MM.1S (cell line): ENCODE measurements around the gene MAPK12.

ENCODE experiments used
- EZH2 ChIP-seq: fragments of 300-600 bp; sonication (generic); optimal IDR thresholded peaks from 2 replicates; pipeline ENCODE3; 2017; ENCODE audit warnings: low read depth, mild to moderate bottlenecking, antibody characterized with exemption, low read length, mixed read lengths
- TF ChIP-seq, protein P1 (sequence below): fragments of 300-600 bp; sonication (generic); IDR thresholded peaks from 2 replicates; pipeline ENCODE4 v1.5.1; 2016; ENCODE audit warnings: antibody characterized with exemption, low read length, mixed read lengths

DNA sequence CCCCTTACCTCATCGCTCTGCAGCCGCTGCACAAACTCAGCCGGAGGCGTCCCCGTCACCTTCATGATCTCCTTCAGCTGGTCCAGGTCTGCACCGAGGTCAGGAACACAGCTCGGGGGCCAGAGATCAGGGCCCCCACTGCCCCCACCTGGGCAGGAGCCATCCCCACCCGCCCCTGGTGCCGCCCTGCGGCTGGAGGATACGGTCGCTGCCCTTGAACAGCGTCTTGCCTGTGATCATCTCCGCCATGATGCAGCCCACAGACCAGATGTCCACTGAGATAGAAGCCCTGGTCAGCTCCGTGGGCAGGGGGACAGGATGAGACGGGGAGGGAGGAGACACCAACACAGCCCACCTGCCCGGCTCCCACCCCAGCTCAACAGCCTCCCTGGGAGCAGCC is 5.9 kb downstream of the MAPK12 start:
- TF ChIP-seq, protein P1, sequence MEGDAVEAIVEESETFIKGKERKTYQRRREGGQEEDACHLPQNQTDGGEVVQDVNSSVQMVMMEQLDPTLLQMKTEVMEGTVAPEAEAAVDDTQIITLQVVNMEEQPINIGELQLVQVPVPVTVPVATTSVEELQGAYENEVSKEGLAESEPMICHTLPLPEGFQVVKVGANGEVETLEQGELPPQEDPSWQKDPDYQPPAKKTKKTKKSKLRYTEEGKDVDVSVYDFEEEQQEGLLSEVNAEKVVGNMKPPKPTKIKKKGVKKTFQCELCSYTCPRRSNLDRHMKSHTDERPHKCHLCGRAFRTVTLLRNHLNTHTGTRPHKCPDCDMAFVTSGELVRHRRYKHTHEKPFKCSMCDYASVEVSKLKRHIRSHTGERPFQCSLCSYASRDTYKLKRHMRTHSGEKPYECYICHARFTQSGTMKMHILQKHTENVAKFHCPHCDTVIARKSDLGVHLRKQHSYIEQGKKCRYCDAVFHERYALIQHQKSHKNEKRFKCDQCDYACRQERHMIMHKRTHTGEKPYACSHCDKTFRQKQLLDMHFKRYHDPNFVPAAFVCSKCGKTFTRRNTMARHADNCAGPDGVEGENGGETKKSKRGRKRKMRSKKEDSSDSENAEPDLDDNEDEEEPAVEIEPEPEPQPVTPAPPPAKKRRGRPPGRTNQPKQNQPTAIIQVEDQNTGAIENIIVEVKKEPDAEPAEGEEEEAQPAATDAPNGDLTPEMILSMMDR, result no peak
- no peak for TF ChIP-seq EZH2
